Vagina (tissue), 2 donors: ENCODE data around the gene PSMF1.

Experiments used
- POLR2A ChIP-seq, 2 donors: fragments of 450-650 bp; IDR thresholded peaks; one replicate each; pipeline ENCODE4 v1.6.1; 2017; ENCODE audit warnings: antibody characterized with exemption in 2 of 2, mild to moderate bottlenecking in 2 of 2, moderate library complexity in 2 of 2
- POLR2AphosphoS5 ChIP-seq, 2 donors: sonication (generic); formaldehyde crosslinking; IDR thresholded peaks; one replicate each; pipeline ENCODE4 v1.9.0; 2017; ENCODE audit warnings: antibody characterized with exemption in 2 of 2, mild to moderate bottlenecking in 2 of 2, low read depth in 1 of 2; ENCODE audit not compliant: insufficient read depth in 1 of 2
- TF ChIP-seq, protein P1 (sequence below), 3 experiments: fragments of 450-650 bp in 2 of 3; fragments of 200-600 bp in 1 of 3; sonication (generic) in 1 of 3; IDR thresholded peaks; one replicate each; pipeline ENCODE4 v1.5.1; 2017 to 2019; ENCODE audit warnings: antibody characterized with exemption in 3 of 3, mild to moderate bottlenecking in 2 of 3, moderate library complexity in 2 of 3

DNA sequence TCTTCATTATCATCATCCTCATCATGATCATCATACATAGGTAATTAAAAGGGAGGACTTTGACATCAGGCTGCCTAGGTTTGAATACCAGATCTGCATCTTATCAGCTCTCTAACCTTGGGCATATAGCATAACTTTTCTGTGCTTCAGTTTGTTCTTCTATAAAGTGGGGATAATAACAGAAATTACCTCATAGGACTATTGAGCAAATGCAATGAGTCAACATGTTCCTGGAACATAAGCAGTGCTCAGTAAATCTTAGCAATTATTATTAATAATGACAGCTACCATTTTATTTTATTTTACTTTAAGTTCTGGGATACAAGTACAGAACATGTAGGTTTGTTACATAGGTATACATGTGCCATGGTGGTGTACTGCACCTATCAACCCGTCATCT is 92.1 kb downstream of the PSMF1 start:
- TF ChIP-seq, protein P1, sequence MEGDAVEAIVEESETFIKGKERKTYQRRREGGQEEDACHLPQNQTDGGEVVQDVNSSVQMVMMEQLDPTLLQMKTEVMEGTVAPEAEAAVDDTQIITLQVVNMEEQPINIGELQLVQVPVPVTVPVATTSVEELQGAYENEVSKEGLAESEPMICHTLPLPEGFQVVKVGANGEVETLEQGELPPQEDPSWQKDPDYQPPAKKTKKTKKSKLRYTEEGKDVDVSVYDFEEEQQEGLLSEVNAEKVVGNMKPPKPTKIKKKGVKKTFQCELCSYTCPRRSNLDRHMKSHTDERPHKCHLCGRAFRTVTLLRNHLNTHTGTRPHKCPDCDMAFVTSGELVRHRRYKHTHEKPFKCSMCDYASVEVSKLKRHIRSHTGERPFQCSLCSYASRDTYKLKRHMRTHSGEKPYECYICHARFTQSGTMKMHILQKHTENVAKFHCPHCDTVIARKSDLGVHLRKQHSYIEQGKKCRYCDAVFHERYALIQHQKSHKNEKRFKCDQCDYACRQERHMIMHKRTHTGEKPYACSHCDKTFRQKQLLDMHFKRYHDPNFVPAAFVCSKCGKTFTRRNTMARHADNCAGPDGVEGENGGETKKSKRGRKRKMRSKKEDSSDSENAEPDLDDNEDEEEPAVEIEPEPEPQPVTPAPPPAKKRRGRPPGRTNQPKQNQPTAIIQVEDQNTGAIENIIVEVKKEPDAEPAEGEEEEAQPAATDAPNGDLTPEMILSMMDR (IDR thresholded peaks at IDR 0.05) = no peak
- no peak for TF ChIP-seq POLR2A (IDR thresholded peaks at IDR 0.05)
- TF ChIP-seq POLR2AphosphoS5 (IDR thresholded peaks at IDR 0.05; ENCODE audit: insufficient read depth in 1 of 2, low read depth in 1 of 2) = no peak
